HCT116 (cell line): ENCODE measurements around the gene SGCA. TPM values are rescaled to one million over a fixed set of nuclear protein-coding genes. Genes with fewer than 3 reads are reported as not detected.

Experiments
- ATAC-seq: fragments of 200-7000 bp; cut with Tn5 transposase; 2 replicates; pipeline ENCODE4 v1.9.1; 2020; ENCODE audit warnings: mild to moderate bottlenecking, moderate library complexity
- BruUV-seq: library from RNA; stranded (reverse); fragments of 400-500 nt; replicated peaks from 2 replicates; lab custom pipeline; 2021; lab: Mats Ljungman, UMichigan
- CTCF ChIA-PET: fragments of 300-600 bp; sonication (Branson Sonifier 250); formaldehyde crosslinking; loops from one replicate; lab custom pipeline; 2021; ENCODE audit warnings: antibody characterized with exemption; lab: Charles Lee
- POLR2A ChIA-PET: fragments of 300-600, 350-600 bp; sonication (Branson Sonifier 250); formaldehyde crosslinking; loops from one replicate; lab custom pipeline; 2021; ENCODE audit warnings: antibody characterized with exemption; lab: Charles Lee
- RAD21 ChIA-PET, 2 experiments: fragments of 300-600 bp; sonication (Branson Sonifier 250); formaldehyde crosslinking; loops; one replicate each; lab custom pipeline; 2023; ENCODE audit warnings: low total read pairs in 2 of 2; ENCODE audit not compliant: uncharacterized antibody in 2 of 2, unreplicated experiment in 2 of 2, low non-redundant PET in 1 of 2; lab: Charles Lee
- DNase-seq: peaks from one replicate; pipeline ENCODE4 v3.0.0-alpha.2; 2010; ENCODE audit warnings: low read depth, low spot score
- H2AFZ ChIP-seq: fragments of 200-600 bp; shearing (Covaris generic), sonication (generic); 2 replicates; pipeline ENCODE4 v1.6.1; 2017; ENCODE audit warnings: low read depth, mixed run types, mixed read lengths, antibody characterized with exemption, low read length; ENCODE audit not compliant: poor library complexity, severe bottlenecking
- H3K27ac ChIP-seq: 2 replicates; pipeline ENCODE4 v1.5.1; 2012; ENCODE audit warnings: low read depth, low read length
- H3K27me3 ChIP-seq: fragments of 200-600 bp; sonication (generic); 2 replicates; pipeline ENCODE4 v1.6.1; 2016; ENCODE audit warnings: mixed run types, low read length, mixed read lengths; ENCODE audit not compliant: insufficient read depth
- H3K36me3 ChIP-seq, 2 experiments: fragments of 200-500 bp in 1 of 2; fragments of 200-600 bp in 1 of 2; sonication (Bioruptor generic) in 1 of 2; sonication (generic) in 1 of 2; 2 replicates each; pipeline versions ENCODE4 v1.5.1 to v1.6.1; 2014 to 2016; ENCODE audit warnings: low read length in 2 of 2, inconsistent platforms in 1 of 2, mixed read lengths in 1 of 2, mixed run types in 1 of 2; ENCODE audit not compliant: insufficient read depth in 2 of 2, control insufficient read depth in 1 of 2
- H3K4me1 ChIP-seq, 2 experiments: fragments of 200-600 bp in 1 of 2; sonication (generic) in 1 of 2; 2 replicates each; pipeline versions ENCODE4 v1.5.1 to v1.6.1; 2012 to 2017; ENCODE audit warnings: low read length in 2 of 2, inconsistent platforms in 1 of 2, mild to moderate bottlenecking in 1 of 2, mixed read lengths in 1 of 2, mixed run types in 1 of 2, moderate library complexity in 1 of 2; ENCODE audit not compliant: insufficient read depth in 2 of 2, control insufficient read depth in 1 of 2
- H3K4me2 ChIP-seq: fragments of 200-600 bp; sonication (generic); 2 replicates; pipeline ENCODE4 v1.6.1; 2017; ENCODE audit warnings: mixed run types, low read length, mixed read lengths
- H3K4me3 ChIP-seq, 2 experiments: fragments of 200-600 bp in 1 of 2; sonication (generic) in 1 of 2; replicated peaks in 1 of 2; 2 replicates each; pipeline ENCODE4 v1.5.1; 2011 to 2016; ENCODE audit warnings: low read length in 2 of 2, control low read depth in 1 of 2, low read depth in 1 of 2, mild to moderate bottlenecking in 1 of 2, mixed read lengths in 1 of 2, mixed run types in 1 of 2
- H3K79me2 ChIP-seq: fragments of 200-600 bp; sonication (generic); 2 replicates; pipeline ENCODE4 v1.6.1; 2017; ENCODE audit warnings: mild to moderate bottlenecking, mixed run types, low read length, moderate library complexity, mixed read lengths; ENCODE audit not compliant: insufficient read depth
- H3K9ac ChIP-seq: fragments of 200-600 bp; sonication (generic); 2 replicates; pipeline ENCODE4 v1.6.1; 2016; ENCODE audit warnings: low read length, mixed read lengths
- H3K9me2 ChIP-seq: fragments of 200-600 bp; sonication (generic), shearing (Covaris generic); 2 replicates; pipeline ENCODE4 v1.6.1; 2017; ENCODE audit warnings: mixed run types, mild to moderate bottlenecking, moderate library complexity; ENCODE audit not compliant: insufficient read depth
- H3K9me3 ChIP-seq, 2 experiments: fragments of 200-500 bp in 1 of 2; fragments of 200-600 bp in 1 of 2; sonication (Bioruptor generic) in 1 of 2; sonication (generic) in 1 of 2; 2 replicates each; pipeline ENCODE4 v1.6.1; 2014 to 2017; ENCODE audit warnings: low read length in 2 of 2, mixed read lengths in 2 of 2, inconsistent platforms in 1 of 2, low read depth in 1 of 2, mild to moderate bottlenecking in 1 of 2, mixed run types in 1 of 2, moderate library complexity in 1 of 2; ENCODE audit not compliant: control insufficient read depth in 1 of 2, insufficient read depth in 1 of 2
- H4K20me1 ChIP-seq: fragments of 200-600 bp; sonication (generic), shearing (Covaris generic); 2 replicates; pipeline ENCODE4 v1.6.1; 2017; ENCODE audit warnings: mixed run types, mild to moderate bottlenecking, moderate library complexity; ENCODE audit not compliant: insufficient read depth
- CBX3 ChIP-seq: IDR thresholded peaks from 2 replicates; pipeline ENCODE4 v1.6.1; 2012; ENCODE audit warnings: low read depth
- CEBPB ChIP-seq: IDR thresholded peaks from 2 replicates; pipeline ENCODE4 v1.6.1; 2012; ENCODE audit warnings: low read depth
- EZH2phosphoT487 ChIP-seq: fragments of 200-600 bp; IDR thresholded peaks from 2 replicates; pipeline ENCODE4 v1.6.1; 2018; ENCODE audit warnings: antibody characterized with exemption, borderline replicate concordance
- JUND ChIP-seq: IDR thresholded peaks from 2 replicates; pipeline ENCODE4 v1.6.1; 2012
- POLR2A ChIP-seq: IDR thresholded peaks from 2 replicates; pipeline ENCODE4 v1.7.0; 2011; ENCODE audit warnings: borderline replicate concordance; ENCODE audit not compliant: insufficient read depth, insufficient read length; ENCODE audit errors: extremely low read depth
- POLR2AphosphoS5 ChIP-seq: IDR thresholded peaks from 2 replicates; pipeline ENCODE4 v1.6.1; 2011; ENCODE audit warnings: mild to moderate bottlenecking, low read depth, low read length, moderate library complexity
- RAD21 ChIP-seq: IDR thresholded peaks from 2 replicates; pipeline ENCODE4 v1.6.1; 2012; ENCODE audit warnings: low read depth, mild to moderate bottlenecking
- SIN3A ChIP-seq: IDR thresholded peaks from 2 replicates; pipeline ENCODE4 v1.6.1; 2012; ENCODE audit warnings: low read depth
- SP1 ChIP-seq: IDR thresholded peaks from 2 replicates; pipeline ENCODE4 v1.6.1; 2012; ENCODE audit warnings: low read depth
- TCF7L2 ChIP-seq: IDR thresholded peaks from 2 replicates; pipeline ENCODE4 v1.7.0; 2011; ENCODE audit warnings: borderline replicate concordance, inconsistent platforms; ENCODE audit not compliant: insufficient read depth, insufficient read length; ENCODE audit errors: extremely low read depth
- YY1 ChIP-seq: IDR thresholded peaks from 2 replicates; pipeline ENCODE4 v1.6.1; 2011; ENCODE audit warnings: low read length, low read depth, moderate library complexity, mild to moderate bottlenecking; ENCODE audit not compliant: insufficient replicate concordance; ENCODE audit errors: extremely low read depth
- ZFX ChIP-seq: fragments of 450-650 bp; IDR thresholded peaks from 2 replicates; pipeline ENCODE4 v1.6.1; 2017
- ZNF274 ChIP-seq: fragments of 200-500 bp; sonication (Bioruptor generic); IDR thresholded peaks from 2 replicates; pipeline ENCODE4 v1.6.1; 2014; ENCODE audit warnings: mild to moderate bottlenecking, low read depth, low read length, inconsistent platforms
- intact Hi-C: fragments of 100-400 bp; cut with micrococcal nuclease; formaldehyde crosslinking; loops from 2 replicates; pipeline ENCODE4 v1.10.0; 2022
- total RNA-seq: library from RNA; stranded (reverse); gene quantifications from one replicate; pipeline ENCODE4 v1.2.1, GENCODE V29; 2021; ENCODE audit not compliant: unreplicated experiment
- TF ChIP-seq, protein P1 (sequence below): IDR thresholded peaks from 2 replicates; pipeline ENCODE4 v1.6.1; 2012
- TF ChIP-seq, protein P2 (sequence below), 3 experiments: fragments of 200-600 bp in 1 of 3; sonication (generic) in 1 of 3; IDR thresholded peaks in 2 of 3; conservative IDR thresholded peaks in 1 of 3; 2 replicates each; pipeline ENCODE4 v1.5.1; 2012 to 2017; ENCODE audit warnings: low read depth in 2 of 3, low read length in 2 of 3, antibody characterized with exemption in 1 of 3, borderline replicate concordance in 1 of 3, control low read depth in 1 of 3, mild to moderate bottlenecking in 1 of 3, mixed read lengths in 1 of 3, mixed run types in 1 of 3, moderate library complexity in 1 of 3; ENCODE audit not compliant: insufficient read depth in 1 of 3
- TF ChIP-seq, protein P3 (sequence below): IDR thresholded peaks from 2 replicates; pipeline ENCODE4 v1.6.1; 2012; ENCODE audit warnings: low read depth
- TF ChIP-seq, protein P4 (sequence below): IDR thresholded peaks from 2 replicates; pipeline ENCODE4 v1.6.1; 2011; ENCODE audit warnings: mild to moderate bottlenecking, low read length, moderate library complexity; ENCODE audit not compliant: insufficient replicate concordance; ENCODE audit errors: extremely low read depth

SGCA gene
- total RNA-seq, 1 experiment from 2014 or later, result 0.37 TPM

DNA sequence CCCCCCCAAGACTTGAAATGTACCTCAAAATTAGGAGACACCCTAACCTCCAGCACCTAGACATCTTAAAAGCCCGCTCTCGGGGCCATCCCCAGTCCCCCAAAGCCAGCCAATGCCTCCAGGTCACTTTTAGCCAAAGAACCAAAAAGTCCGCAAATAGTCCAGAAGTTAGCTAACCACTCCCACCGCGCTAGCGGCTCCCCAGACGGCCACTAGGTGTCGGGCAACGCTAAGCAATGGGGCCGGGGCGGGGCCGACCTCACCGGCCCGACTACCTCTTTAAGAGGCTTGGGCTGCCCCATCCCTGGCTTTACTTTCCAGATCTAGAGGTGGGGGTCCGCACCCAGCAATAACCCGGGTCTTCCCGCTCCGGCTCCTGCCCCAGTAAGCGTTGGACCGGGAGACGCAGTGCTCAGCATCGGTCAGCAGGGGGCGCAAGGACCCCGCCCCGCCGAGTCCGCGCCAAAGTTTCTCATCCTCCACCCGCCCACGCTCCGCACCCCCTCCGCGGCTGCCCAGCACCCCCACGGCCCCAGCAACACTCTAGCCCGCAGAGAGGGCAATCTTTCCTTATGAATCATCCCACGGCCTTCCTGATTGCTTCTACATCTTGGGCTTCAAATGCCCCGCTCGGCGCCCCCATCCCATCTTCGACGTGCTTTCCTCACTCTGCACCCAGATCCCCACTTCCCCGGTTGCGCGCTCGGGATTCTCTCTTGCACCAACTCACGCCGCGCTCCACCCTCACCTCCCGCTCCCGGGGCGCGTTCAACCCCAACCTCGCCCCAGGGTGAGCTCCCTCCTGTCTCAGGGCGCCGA lies 34.9 kb downstream of the SGCA start:
- Histone ChIP-seq H3K36me3 (0 out of 4 replicates have a peak, but pooled peaks cover 0 to 3% of the 10 kb centered on the region in 2 experiments), H3K9me2 (no peaks in the 10 kb centered on the region), H3K4me1 (peaks cover 10 to 39% of the 10 kb centered on the region in 2 experiments), H3K4me2 (peak overlapping the region; percentile 99), H3K9ac (peak overlapping the region; percentile 68), H3K79me2 (no peaks in the 10 kb centered on the region), H4K20me1 (no peaks in the 10 kb centered on the region), H3K27ac (peak overlapping the region; percentile 45; the same call in 1 of the 2 replicates), H2AFZ (peak overlapping the region; percentile 81), H3K27me3 (no peaks in the 10 kb centered on the region), H3K4me3 (peak overlapping the region; percentile 71 to 75), H3K9me3 (no peaks in the 10 kb centered on the region)
- ChIA-PET CTCF (interaction anchor here (0.6 to 4.2 kb wide), 49 partner anchors 9 to 616 kb away, joined by 3 to 243 read pairs (median 5); partner anchors contain the start of genes ITGA3, LRRC59, RSAD1 and SGCA), POLR2A (interaction anchor here (1.0 to 2.8 kb wide), 12 partner anchors 23 to 188 kb away, joined by 3 to 21 read pairs (median 5); no protein-coding TSS in a partner anchor), RAD21 (interaction anchor here (0.6 to 3.0 kb wide), 22 partner anchors 23 to 300 kb away, joined by 3 to 28 read pairs (median 6); partner anchors contain the start of genes TMEM92 (in 2 of the 2), RSAD1 (in 1 of the 2) and SGCA (in 1 of the 2))
- BruUV-seq, result no TSS peak
- DNase-seq (peak; percentile 88), ATAC-seq (peak; percentile 72)
- intact Hi-C loops, result loop anchor here (1.0 to 2.0 kb wide), 3 partner anchors 73 to 278 kb away; partner anchors contain the start of gene RSAD1
- TF ChIP-seq CEBPB, result no peak
- no peak for TF ChIP-seq ZFX
- no peak for TF ChIP-seq POLR2AphosphoS5
- peak; percentile 18 for TF ChIP-seq YY1
- TF ChIP-seq, protein P1, sequence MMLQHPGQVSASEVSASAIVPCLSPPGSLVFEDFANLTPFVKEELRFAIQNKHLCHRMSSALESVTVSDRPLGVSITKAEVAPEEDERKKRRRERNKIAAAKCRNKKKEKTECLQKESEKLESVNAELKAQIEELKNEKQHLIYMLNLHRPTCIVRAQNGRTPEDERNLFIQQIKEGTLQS, result no peak
- peak; percentile 6 for TF ChIP-seq TCF7L2
- TF ChIP-seq POLR2A, result no peak
- TF ChIP-seq SP1, result no peak
- no peak for TF ChIP-seq EZH2phosphoT487
- TF ChIP-seq CBX3, result no peak
- TF ChIP-seq, protein P2, sequence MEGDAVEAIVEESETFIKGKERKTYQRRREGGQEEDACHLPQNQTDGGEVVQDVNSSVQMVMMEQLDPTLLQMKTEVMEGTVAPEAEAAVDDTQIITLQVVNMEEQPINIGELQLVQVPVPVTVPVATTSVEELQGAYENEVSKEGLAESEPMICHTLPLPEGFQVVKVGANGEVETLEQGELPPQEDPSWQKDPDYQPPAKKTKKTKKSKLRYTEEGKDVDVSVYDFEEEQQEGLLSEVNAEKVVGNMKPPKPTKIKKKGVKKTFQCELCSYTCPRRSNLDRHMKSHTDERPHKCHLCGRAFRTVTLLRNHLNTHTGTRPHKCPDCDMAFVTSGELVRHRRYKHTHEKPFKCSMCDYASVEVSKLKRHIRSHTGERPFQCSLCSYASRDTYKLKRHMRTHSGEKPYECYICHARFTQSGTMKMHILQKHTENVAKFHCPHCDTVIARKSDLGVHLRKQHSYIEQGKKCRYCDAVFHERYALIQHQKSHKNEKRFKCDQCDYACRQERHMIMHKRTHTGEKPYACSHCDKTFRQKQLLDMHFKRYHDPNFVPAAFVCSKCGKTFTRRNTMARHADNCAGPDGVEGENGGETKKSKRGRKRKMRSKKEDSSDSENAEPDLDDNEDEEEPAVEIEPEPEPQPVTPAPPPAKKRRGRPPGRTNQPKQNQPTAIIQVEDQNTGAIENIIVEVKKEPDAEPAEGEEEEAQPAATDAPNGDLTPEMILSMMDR (IDR thresholded peaks at IDR 0.05 in 2 of 3, conservative IDR thresholded peaks at IDR 0.05 in 1 of 3; ENCODE audit: borderline replicate concordance in 1 of 3, insufficient read depth in 1 of 3, low read depth in 2 of 3, low read length in 2 of 3), result peak; percentile 99 to 100 (median 100)
- TF ChIP-seq, protein P3, sequence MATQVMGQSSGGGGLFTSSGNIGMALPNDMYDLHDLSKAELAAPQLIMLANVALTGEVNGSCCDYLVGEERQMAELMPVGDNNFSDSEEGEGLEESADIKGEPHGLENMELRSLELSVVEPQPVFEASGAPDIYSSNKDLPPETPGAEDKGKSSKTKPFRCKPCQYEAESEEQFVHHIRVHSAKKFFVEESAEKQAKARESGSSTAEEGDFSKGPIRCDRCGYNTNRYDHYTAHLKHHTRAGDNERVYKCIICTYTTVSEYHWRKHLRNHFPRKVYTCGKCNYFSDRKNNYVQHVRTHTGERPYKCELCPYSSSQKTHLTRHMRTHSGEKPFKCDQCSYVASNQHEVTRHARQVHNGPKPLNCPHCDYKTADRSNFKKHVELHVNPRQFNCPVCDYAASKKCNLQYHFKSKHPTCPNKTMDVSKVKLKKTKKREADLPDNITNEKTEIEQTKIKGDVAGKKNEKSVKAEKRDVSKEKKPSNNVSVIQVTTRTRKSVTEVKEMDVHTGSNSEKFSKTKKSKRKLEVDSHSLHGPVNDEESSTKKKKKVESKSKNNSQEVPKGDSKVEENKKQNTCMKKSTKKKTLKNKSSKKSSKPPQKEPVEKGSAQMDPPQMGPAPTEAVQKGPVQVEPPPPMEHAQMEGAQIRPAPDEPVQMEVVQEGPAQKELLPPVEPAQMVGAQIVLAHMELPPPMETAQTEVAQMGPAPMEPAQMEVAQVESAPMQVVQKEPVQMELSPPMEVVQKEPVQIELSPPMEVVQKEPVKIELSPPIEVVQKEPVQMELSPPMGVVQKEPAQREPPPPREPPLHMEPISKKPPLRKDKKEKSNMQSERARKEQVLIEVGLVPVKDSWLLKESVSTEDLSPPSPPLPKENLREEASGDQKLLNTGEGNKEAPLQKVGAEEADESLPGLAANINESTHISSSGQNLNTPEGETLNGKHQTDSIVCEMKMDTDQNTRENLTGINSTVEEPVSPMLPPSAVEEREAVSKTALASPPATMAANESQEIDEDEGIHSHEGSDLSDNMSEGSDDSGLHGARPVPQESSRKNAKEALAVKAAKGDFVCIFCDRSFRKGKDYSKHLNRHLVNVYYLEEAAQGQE, result no peak
- TF ChIP-seq, protein P4, sequence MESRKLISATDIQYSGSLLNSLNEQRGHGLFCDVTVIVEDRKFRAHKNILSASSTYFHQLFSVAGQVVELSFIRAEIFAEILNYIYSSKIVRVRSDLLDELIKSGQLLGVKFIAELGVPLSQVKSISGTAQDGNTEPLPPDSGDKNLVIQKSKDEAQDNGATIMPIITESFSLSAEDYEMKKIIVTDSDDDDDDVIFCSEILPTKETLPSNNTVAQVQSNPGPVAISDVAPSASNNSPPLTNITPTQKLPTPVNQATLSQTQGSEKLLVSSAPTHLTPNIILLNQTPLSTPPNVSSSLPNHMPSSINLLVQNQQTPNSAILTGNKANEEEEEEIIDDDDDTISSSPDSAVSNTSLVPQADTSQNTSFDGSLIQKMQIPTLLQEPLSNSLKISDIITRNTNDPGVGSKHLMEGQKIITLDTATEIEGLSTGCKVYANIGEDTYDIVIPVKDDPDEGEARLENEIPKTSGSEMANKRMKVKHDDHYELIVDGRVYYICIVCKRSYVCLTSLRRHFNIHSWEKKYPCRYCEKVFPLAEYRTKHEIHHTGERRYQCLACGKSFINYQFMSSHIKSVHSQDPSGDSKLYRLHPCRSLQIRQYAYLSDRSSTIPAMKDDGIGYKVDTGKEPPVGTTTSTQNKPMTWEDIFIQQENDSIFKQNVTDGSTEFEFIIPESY, result no peak
- TF ChIP-seq ZNF274, result no peak
- TF ChIP-seq JUND, result no peak
- peak; percentile 100 for TF ChIP-seq RAD21
- TF ChIP-seq SIN3A, result no peak
